Measurements from ENCODE around the gene TBC1D5. TPM values are rescaled to one million over a fixed set of nuclear protein-coding genes. Genes with fewer than 3 reads are reported as not detected.

Gene TBC1D5
- total RNA-seq, 1 experiment from 2014 or later: 33.9 TPM

- intact Hi-C loops (cut with micrococcal nuclease): no loop called here
- ChIA-PET RAD21 (ENCODE audit: low non-redundant PET in 1 of 2, low total read pairs in 2 of 2, uncharacterized antibody in 2 of 2, unreplicated experiment in 2 of 2) (no interaction called here), POLR2A (no interaction called here), CTCF (no interaction called here)
- Histone ChIP-seq H3K4me3 (replicated peaks in 1 of 2; ENCODE audit: low read depth in 1 of 2, low read length in 2 of 2) (no peak overlapping the region), H3K79me2 (ENCODE audit: insufficient read depth, low read length) (no peaks in the 10 kb centered on the region), H3K36me3 (ENCODE audit: control insufficient read depth in 1 of 2, insufficient read depth in 2 of 2, low read length in 2 of 2) (no peaks in the 10 kb centered on the region), H3K9me3 (ENCODE audit: control insufficient read depth in 1 of 2, insufficient read depth in 1 of 2, low read depth in 1 of 2, low read length in 2 of 2) (no peaks in the 10 kb centered on the region), H3K4me1 (ENCODE audit: control insufficient read depth in 1 of 2, insufficient read depth in 2 of 2, low read length in 2 of 2) (no peaks in the 10 kb centered on the region), H3K27ac (ENCODE audit: low read depth, low read length) (no peak overlapping the region), H2AFZ (ENCODE audit: low read depth, low read length, poor library complexity, severe bottlenecking) (no peak overlapping the region), H3K4me2 (ENCODE audit: low read length) (no peak overlapping the region), H4K20me1 (ENCODE audit: insufficient read depth) (peaks cover 2% of the 10 kb centered on the region; the same call in 1 of the 2 replicates), H3K9ac (ENCODE audit: low read length) (no peak overlapping the region), H3K9me2 (ENCODE audit: insufficient read depth) (no peaks in the 10 kb centered on the region), H3K27me3 (ENCODE audit: insufficient read depth, low read length) (no peaks in the 10 kb centered on the region)
- ATAC-seq (no peak), DNase-seq (ENCODE audit: low read depth, low spot score) (no peak)
- no TSS peak for BruUV-seq (replicated peaks)
- TF ChIP-seq POLR2AphosphoS5 (IDR thresholded peaks at IDR 0.05; ENCODE audit: low read depth, low read length) (no peak), REST (IDR thresholded peaks at IDR 0.05; ENCODE audit: low read depth) (no peak), SIN3A (IDR thresholded peaks at IDR 0.05; ENCODE audit: low read depth) (no peak), ZBTB33 (IDR thresholded peaks at IDR 0.05; ENCODE audit: extremely low read depth, insufficient replicate concordance, low read length) (no peak), CBX3 (IDR thresholded peaks at IDR 0.05; ENCODE audit: low read depth) (no peak), EGR1 (IDR thresholded peaks at IDR 0.05; ENCODE audit: low read depth) (no peak), SRF (IDR thresholded peaks at IDR 0.05; ENCODE audit: low read depth) (no peak)
Observed at GRCh38 chr3:17354341-17354740, 388.1 kb downstream of the TBC1D5 start.

All from HCT116 (cell line).